ENCODE measurements around the gene MDK.
"Not testable (repeated sequence)": the region's sequence is repeated elsewhere in the genome, so short reads cannot be mapped to it uniquely, and the experiment has no call there.

Gene MDK

DNA sequence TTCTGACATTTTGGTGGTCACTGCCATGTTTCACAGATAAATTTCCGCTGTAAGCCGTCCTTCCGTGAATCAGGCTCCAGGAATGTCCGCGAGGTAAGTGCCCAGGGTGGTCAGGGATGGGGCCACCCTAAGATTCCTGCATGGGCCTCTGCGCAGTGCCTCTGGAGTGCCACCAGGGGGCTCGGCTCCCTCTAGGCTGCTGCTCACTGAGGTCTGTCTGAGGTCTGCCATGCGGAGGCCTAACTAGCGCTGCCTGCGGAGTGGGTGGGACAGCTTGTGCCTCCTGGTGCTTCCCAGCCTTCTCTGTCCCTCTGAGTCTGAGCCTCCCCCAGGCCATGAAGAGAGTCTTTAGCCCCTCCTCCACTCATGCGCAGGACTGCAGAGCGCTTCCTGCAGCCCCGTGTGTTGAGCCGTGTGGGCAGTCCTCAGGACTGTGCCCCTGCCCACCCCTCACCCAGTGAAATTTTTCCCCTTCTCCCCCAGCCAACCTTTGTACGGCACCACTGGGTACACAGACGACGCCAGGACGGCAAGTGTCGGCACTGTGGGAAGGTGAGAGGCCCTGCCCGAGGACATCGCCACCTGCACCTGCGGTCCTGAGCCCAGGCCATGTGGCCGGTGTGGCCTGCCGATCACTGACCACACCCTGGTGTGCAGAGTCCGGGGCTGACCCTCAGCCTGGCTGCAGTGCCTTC lies 11.9 kb upstream of the MDK start:
- DNase-seq: no peak

GRCh38 chr11:46370253-46370652 lies 11.2 kb upstream of the MDK start:
- DNase-seq: no peak

DNA sequence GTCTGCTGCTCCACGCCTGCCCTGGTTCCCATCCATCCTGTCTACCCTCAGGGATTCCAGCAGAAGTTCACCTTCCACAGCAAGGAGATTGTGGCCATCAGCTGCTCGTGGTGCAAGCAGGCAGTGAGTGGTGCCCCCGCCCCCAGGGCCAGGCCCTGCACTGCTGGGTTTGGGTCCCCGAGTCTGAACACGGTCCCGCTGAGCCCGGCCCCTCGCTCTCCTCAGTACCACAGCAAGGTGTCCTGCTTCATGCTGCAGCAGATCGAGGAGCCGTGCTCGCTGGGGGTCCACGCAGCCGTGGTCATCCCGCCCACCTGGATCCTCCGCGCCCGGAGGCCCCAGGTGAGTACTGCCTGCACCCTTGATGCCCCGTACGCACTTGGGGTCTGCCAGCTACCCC lies 10.2 kb upstream of the MDK start:
- DNase-seq: not testable (repeated sequence)

GRCh38 chr11:46372086-46372485 lies 9.4 kb upstream of the MDK start:
- DNase-seq: no peak

GRCh38 chr11:46372501-46372900 lies 9.0 kb upstream of the MDK start:
- not testable (repeated sequence) for DNase-seq

GRCh38 chr11:46373787-46374740 lies 7.4 kb upstream of the MDK start:
- DNase-seq: no peak

- DNase-seq: no peak
Measured at GRCh38 chr11:46374815-46375214, 6.7 kb upstream of the MDK start.

DNA sequence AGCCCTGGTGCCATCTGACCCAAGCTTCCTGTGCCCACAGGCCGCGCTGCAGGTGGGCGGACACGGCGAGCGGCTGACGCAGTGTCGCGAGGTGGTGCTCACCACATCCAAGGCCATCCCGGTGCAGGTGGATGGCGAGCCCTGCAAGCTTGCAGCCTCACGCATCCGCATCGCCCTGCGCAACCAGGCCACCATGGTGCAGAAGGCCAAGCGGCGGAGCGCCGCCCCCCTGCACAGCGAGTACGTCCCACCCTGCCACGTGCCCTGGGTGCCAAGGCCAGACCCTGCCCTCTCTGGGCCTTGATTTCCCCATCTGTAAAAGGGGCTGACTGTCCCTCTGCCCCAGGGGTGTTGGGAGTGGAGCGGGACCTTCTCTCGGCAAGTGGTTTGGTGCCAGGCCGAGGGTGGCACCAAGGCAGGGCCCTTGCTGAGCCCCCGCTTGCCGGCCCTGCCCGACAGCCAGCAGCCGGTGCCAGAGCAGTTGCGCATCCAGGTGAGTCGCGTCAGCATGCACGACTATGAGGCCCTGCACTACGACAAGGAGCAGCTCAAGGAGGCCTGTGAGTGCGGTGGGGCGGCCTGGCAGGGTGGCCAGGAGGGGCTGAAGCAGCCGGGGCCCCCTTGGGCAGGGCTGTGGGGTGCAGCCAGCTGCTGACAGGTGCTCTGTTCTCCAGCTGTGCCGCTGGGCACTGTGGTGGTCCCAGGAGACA lies 5.9 kb upstream of the MDK start:
- no peak for DNase-seq

DNA sequence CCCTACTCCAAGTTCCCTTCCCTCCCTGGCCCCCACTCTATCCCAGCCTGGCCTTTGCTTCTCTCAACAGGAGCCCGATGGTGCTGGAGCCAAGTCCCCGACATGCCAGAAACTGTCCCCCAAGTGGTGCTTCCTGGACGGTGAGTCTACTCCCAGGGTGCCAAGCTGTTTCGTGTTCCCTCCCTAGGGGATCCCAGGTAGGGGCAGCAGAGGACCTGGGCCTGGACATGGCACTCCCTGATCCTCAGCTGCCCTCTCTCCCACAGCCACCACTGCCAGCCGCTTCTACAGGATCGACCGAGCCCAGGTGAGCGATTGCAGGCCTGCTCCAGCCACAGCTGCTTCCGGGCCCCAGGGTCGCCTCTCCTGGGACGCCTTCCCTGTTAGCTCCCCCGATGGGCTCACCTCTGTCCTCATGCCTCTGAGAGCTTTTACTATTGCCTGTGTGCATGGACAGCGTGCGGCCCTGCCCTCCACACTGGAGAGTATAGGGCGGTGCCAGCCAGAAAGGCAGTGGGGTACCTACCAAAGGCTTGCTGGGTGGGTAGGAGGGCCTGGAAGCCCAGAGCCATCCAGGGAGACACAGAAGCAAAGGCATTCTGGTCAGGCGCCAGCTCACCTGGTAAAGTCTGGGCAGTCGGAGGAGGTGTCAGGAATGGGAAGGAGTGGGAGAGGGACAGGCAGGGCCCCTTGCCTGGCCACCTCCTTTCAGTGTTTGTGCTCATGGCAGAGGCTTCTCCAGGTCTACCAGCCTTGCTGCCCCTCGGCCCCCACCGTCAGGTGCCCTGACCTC lies 5.0 kb upstream of the MDK start:
- DNase-seq: no peak

GRCh38 chr11:46377290-46377689 lies 4.2 kb upstream of the MDK start:
- DNase-seq: no peak

GRCh38 chr11:46377831-46378230 lies 3.6 kb upstream of the MDK start:
- no peak for DNase-seq

GRCh38 chr11:46378296-46378695 lies 3.2 kb upstream of the MDK start:
- DNase-seq: no peak

- DNase-seq: no peak
Measured at GRCh38 chr11:46378811-46379481, 2.5 kb upstream of the MDK start.

GRCh38 chr11:46379482-46380293 lies 1.8 kb upstream of the MDK start:
- not testable (repeated sequence) for DNase-seq

- no peak for DNase-seq
Measured at GRCh38 chr11:46380340-46381047, 975 bp upstream of the MDK start.

DNA sequence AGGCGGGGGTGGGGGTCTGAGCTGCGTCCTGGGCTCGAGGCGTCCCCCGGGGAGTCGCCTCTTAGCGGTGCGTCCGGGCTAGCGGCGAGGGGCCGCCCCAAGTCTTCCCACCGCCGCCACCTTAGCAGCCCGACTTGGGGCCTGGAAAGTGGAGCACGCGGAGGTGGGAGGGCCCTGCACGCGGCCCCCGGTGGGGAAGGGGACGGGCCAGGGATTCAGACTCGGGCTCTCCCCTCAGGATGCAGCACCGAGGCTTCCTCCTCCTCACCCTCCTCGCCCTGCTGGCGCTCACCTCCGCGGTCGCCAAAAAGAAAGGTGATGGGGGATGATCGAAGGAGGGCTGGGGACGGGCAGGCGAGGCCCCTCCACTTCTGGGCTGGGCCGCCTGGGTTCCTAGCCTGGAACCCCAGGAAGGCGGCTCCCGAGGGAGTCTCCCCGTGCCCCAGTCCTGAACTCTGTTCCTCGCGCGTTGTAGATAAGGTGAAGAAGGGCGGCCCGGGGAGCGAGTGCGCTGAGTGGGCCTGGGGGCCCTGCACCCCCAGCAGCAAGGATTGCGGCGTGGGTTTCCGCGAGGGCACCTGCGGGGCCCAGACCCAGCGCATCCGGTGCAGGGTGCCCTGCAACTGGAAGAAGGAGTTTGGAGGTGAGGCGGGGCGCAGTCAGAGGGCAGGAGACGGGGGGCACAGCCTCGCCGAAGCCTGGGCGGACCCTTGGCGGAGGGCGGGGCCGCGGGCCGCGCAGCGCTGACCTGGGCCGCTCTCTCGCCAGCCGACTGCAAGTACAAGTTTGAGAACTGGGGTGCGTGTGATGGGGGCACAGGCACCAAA lies 563 bp downstream of the MDK start:
- no peak for DNase-seq

DNA sequence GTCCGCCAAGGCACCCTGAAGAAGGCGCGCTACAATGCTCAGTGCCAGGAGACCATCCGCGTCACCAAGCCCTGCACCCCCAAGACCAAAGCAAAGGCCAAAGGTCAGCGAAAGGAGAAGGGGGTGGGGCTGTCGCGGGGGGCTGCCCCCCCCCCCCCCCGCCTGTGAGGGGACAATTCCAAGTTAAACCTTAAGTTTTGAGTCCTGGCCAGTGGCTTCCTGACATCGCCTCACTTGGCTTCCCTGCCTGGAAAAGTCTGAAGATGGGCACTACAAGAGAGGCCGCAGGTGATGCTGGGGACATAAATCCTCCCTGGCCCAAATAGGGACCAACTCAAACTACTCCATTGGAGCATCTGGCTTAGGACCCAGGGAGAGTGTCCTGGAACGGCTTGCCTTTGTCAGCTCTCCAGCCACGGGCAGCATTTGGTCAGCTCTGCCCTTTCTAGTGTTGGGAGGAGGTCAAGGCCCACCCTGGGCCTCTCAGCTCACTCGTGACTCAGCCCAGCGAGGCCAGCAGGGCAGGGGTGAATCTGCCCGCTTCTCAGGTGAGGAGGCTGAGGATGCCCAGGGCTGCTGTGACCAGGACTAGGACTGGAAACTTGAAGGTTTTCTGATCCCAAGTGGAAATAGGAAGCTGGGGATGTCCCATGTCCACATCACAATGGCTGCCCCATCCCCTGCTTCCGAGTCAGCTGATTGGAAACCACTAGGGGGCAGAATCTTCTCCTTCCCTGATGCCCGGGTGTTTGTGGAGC lies 1.4 kb downstream of the MDK start:
- DNase-seq: no peak

- no peak for DNase-seq
Measured at GRCh38 chr11:46383404-46383758, 1.9 kb downstream of the MDK start.

Measured in NCI-H1436 treated with DMSO at 0.1 percent for 48 hours (cell line).